Lung (tissue), 12 donors: ENCODE results near the gene KNOP1. TPM values are rescaled to one million over a fixed set of nuclear protein-coding genes. Genes with fewer than 3 reads are reported as not detected.
"Not testable (repeated sequence)": the region's sequence is repeated elsewhere in the genome, so short reads cannot be mapped to it uniquely, and the experiment has no call there.

ENCODE experiments used
- ATAC-seq: fragments of 200-7000 bp; cut with Tn5 transposase; one replicate; pipeline ENCODE4 v1.9.1; 2020; ENCODE audit warnings: moderate number of reproducible peaks; ENCODE audit not compliant: insufficient read depth, low FRiP score
- DNase-seq, 3 donors: peaks; one replicate each; pipeline ENCODE4 v3.0.0-alpha.2; 2013 to 2017
- H3K27ac ChIP-seq, 2 donors: one replicate each; pipeline ENCODE4 v1.5.1; 2013; ENCODE audit warnings: mild to moderate bottlenecking in 2 of 2, moderate library complexity in 2 of 2, control low read depth in 1 of 2, inconsistent platforms in 1 of 2, low read depth in 1 of 2, low read length in 1 of 2
- H3K27me3 ChIP-seq, 3 donors: one replicate each; pipeline ENCODE4 v1.5.1; 2013; ENCODE audit warnings: low read length in 2 of 3; ENCODE audit not compliant: control insufficient read depth in 3 of 3, insufficient read depth in 3 of 3
- H3K36me3 ChIP-seq, 4 donors: one replicate each; pipeline ENCODE4 v1.5.1; 2013; ENCODE audit warnings: low read length in 4 of 4, mild to moderate bottlenecking in 1 of 4, moderate library complexity in 1 of 4; ENCODE audit not compliant: control insufficient read depth in 4 of 4, insufficient read depth in 4 of 4
- H3K4me1 ChIP-seq, 5 donors: one replicate each; pipeline ENCODE4 v1.5.1; 2013; ENCODE audit warnings: low read length in 5 of 5, mild to moderate bottlenecking in 2 of 5, moderate library complexity in 1 of 5; ENCODE audit not compliant: control insufficient read depth in 5 of 5, insufficient read depth in 5 of 5
- H3K4me3 ChIP-seq: one replicate; pipeline ENCODE4 v1.5.1; 2013; ENCODE audit warnings: mild to moderate bottlenecking, control low read depth, moderate library complexity
- H3K9ac ChIP-seq, 2 donors: one replicate each; pipeline ENCODE4 v1.5.1; 2013; ENCODE audit warnings: low read length in 2 of 2, control low read depth in 1 of 2; ENCODE audit not compliant: insufficient read depth in 1 of 2
- H3K9me3 ChIP-seq, 4 donors: one replicate each; pipeline ENCODE4 v1.5.1; 2013; ENCODE audit warnings: low read length in 3 of 4, mild to moderate bottlenecking in 1 of 4, moderate library complexity in 1 of 4; ENCODE audit not compliant: control insufficient read depth in 4 of 4, insufficient read depth in 3 of 4
- WGBS, 2 donors: extraction: QIAGEN DNeasy Blood & Tissue Kit; methylation state at CpG; one replicate each; pipeline ENCODE4 v1.1.7; 2013; 5-methylcytosine and 5-hydroxymethylcytosine counted together
- polyA plus RNA-seq, 2 donors: library from polyadenylated mRNA; stranded (reverse); fragments of 200-250 nt; gene quantifications; one replicate each; pipeline ENCODE4 v1.2.1, GENCODE V29; 2013
- total RNA-seq, 2 donors: library from RNA; depleted of rRNA in 1 of 2; stranded (reverse); fragments of >200 nt in 1 of 2; gene quantifications; one replicate each; pipeline ENCODE4 v1.2.1, GENCODE V29; 2014 to 2021
- TF ChIP-seq, protein P1 (sequence below): IDR thresholded peaks from 2 replicates; pipeline ENCODE4 v1.5.1; 2012; ENCODE audit warnings: mild to moderate bottlenecking; ENCODE audit errors: control extremely low read depth, extremely low read depth
- donor health status: control.
- donor health status: control.
- donor health status: Bipolar disorder and iron deficiency.
- donor health status: healthy.
- donor health status: DM: yes; HTN: yes; CAD: no.

The KNOP1 gene
- total and polyA plus RNA-seq, 4 donors = 11.7 to 14.7 (median 13.5) TPM

DNA sequence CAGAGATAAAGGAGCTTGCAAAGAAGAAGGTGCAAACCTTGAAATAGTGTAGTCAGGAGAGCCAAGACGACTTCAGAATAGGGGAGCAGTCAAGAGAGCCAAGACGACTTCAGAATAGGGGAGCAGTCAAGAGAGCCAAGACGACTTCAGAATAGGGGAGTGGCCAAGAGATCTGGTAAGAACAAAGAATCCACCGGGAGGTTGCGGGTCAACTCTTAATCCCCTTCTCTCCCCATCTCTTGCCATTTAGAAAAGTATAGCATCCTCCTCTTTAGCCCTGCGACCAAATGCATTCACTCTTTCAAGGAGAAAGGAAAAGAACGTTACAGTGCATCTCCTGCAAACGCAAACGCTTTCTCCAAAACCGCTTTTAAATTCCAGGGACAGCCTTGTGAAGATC lies 713 bp downstream of the KNOP1 start:
- no peaks in the 10 kb centered on the region for H3K27me3 ChIP-seq
- H3K4me3 ChIP-seq = peak overlapping the region; percentile 100
- DNase-seq (no peak), ATAC-seq (no peak)
- peaks cover 1 to 20% (median 14%) of the 10 kb centered on the region in 5 donors for H3K4me1 ChIP-seq
- peak overlapping the region; percentile 47 to 49 for H3K9ac ChIP-seq
- TF ChIP-seq, protein P1, sequence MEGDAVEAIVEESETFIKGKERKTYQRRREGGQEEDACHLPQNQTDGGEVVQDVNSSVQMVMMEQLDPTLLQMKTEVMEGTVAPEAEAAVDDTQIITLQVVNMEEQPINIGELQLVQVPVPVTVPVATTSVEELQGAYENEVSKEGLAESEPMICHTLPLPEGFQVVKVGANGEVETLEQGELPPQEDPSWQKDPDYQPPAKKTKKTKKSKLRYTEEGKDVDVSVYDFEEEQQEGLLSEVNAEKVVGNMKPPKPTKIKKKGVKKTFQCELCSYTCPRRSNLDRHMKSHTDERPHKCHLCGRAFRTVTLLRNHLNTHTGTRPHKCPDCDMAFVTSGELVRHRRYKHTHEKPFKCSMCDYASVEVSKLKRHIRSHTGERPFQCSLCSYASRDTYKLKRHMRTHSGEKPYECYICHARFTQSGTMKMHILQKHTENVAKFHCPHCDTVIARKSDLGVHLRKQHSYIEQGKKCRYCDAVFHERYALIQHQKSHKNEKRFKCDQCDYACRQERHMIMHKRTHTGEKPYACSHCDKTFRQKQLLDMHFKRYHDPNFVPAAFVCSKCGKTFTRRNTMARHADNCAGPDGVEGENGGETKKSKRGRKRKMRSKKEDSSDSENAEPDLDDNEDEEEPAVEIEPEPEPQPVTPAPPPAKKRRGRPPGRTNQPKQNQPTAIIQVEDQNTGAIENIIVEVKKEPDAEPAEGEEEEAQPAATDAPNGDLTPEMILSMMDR = no peak
- H3K36me3 ChIP-seq = peaks cover 7 to 12% (median 8%) of the 10 kb centered on the region in 4 donors
- H3K27ac ChIP-seq = peak overlapping the region; percentile 47 to 78
- WGBS, 2 donors = 0 to 1% methylated on average over 10 of the region's 10 CpGs
- H3K9me3 ChIP-seq = no peaks in the 10 kb centered on the region

DNA sequence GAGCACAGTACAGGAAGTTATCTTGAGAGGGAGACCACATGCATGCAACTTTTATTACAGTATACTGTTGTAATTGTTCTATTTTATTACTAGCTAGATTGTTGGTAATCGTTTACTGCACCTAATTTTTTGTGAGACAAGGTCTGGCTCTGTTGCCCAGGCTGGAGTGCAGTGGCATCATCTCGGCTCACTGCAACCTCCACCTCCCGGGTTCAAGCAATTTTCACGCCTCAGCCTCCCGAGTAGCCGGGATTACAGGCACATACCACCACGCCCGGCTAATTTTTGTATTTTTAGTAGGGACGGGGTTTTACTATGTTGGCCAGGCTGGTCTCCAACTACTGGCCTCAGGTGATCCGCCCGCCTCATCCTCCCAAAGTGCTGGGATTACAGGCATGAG lies 1.3 kb downstream of the KNOP1 start:
- H3K9me3 ChIP-seq, H3K27me3 ChIP-seq, ATAC-seq, H3K9ac ChIP-seq, H3K27ac ChIP-seq, H3K4me3 ChIP-seq, DNase-seq: not testable (repeated sequence)
- H3K4me1 ChIP-seq = peaks cover 1 to 20% (median 14%) of the 10 kb centered on the region in 5 donors
- WGBS, 2 donors = 55 to 69% methylated on average over 11 of the region's 11 CpGs
- H3K36me3 ChIP-seq = peaks cover 7 to 16% (median 10%) of the 10 kb centered on the region in 4 donors

DNA sequence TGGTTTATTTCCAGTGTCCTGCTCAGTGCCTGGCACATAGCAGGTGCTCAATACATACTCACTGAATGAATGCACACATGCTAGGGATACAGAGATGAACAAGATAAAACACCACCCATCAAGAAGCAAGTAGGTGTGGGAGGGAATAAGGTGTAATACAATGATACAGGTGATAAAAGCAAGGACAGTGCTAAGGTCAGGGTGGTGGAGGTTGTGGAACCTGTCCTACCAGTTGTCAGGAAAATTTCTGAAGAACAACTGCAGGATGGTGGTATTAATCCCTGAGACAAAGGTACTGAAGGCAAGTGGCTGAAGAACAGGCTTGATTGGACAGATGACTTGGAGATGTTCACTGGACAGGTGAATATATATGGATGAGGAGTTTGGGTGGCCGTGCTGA lies 1.8 kb downstream of the KNOP1 start:
- Histone ChIP-seq H3K27ac (no peak overlapping the region), H3K27me3 (no peaks in the 10 kb centered on the region), H3K36me3 (peaks cover 7 to 20% (median 10%) of the 10 kb centered on the region in 4 donors), H3K9me3 (no peaks in the 10 kb centered on the region), H3K4me3 (no peak overlapping the region), H3K4me1 (peaks cover 1 to 20% (median 14%) of the 10 kb centered on the region in 5 donors), H3K9ac (no peak overlapping the region)
- ATAC-seq (no peak), DNase-seq (no peak)
- 75 to 83% methylated on average over 1 of the region's 1 CpG for WGBS, 2 donors
- TF ChIP-seq, protein P1 = no peak

DNA sequence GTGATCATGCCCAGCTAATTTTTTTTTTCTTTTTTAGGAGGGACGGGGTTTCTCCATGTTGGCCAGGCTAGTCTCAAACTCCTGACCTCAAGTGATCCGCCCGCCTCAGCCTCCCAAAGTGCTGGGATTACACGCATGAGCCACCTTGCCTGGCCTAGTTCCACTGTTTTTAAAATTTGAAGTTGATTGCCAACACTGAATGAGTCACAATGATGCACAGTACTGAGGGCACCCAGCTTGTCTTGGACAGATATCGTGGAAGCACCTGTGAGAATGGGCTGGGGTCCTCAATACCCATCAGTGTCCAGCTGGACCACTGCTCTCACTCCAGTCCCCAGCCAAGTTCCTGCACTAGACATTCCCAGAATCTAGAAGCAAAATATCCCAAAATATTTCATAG lies 2.5 kb downstream of the KNOP1 start:
- TF ChIP-seq, protein P1 = no peak
- Histone ChIP-seq H3K36me3 (peaks cover 7 to 24% (median 12%) of the 10 kb centered on the region in 4 donors), H3K9ac (no peak overlapping the region), H3K9me3 (no peaks in the 10 kb centered on the region), H3K27me3 (no peaks in the 10 kb centered on the region), H3K4me3 (peak overlapping the region; percentile 8), H3K27ac (no peak overlapping the region), H3K4me1 (peaks cover 1 to 20% (median 12%) of the 10 kb centered on the region in 5 donors)
- DNase-seq (no peak), ATAC-seq (no peak)
- 88 to 90% methylated on average over 5 of the region's 5 CpGs for WGBS, 2 donors
